K562 (cell line): ENCODE data around the gene TM2D3. TPM values are rescaled to one million over a fixed set of nuclear protein-coding genes. Genes with fewer than 3 reads are reported as not detected.
A peak's percentile ranks its signal among the peaks of the same experiment; 100 is the strongest.

Experiments
- BRF2 ChIP-seq: IDR thresholded peaks from 3 replicates; pipeline ENCODE4 v1.6.1; 2011; ENCODE audit warnings: borderline replicate concordance, mild to moderate bottlenecking; ENCODE audit not compliant: insufficient read length, insufficient read depth
- CEBPB ChIP-seq: fragments of 450-650 bp; IDR thresholded peaks from 2 replicates; pipeline ENCODE4 v1.6.1; 2016; ENCODE audit warnings: missing genetic modification characterization, missing compliant biosample characterization
- FOSL1 ChIP-seq: fragments of 200-800 bp; sonication (Bioruptor generic); conservative IDR thresholded peaks from 2 replicates; pipeline ENCODE4 v1.6.1; 2016; ENCODE audit warnings: missing genetic modification characterization, missing compliant biosample characterization
- HNRNPL ChIP-seq: fragments of 200-400 bp; formaldehyde crosslinking; IDR thresholded peaks from 2 replicates; pipeline ENCODE4 v1.6.1; 2017; ENCODE audit warnings: low read depth, mild to moderate bottlenecking, low read length
- JUND ChIP-seq, 2 experiments: IDR thresholded peaks; 2 replicates in 1 of 2; 3 replicates in 1 of 2; pipeline ENCODE4 v1.6.1; 2011; ENCODE audit warnings: borderline replicate concordance in 2 of 2, low read depth in 2 of 2, low read length in 2 of 2, improper control_type of control experiment in 1 of 2, missing biosample characterization in 1 of 2, missing genetic modification characterization in 1 of 2, missing genetic modification reagents in 1 of 2
- KDM5B ChIP-seq: fragments of 200-600 bp; sonication (generic); IDR thresholded peaks from 2 replicates; pipeline ENCODE4 v1.6.1; 2012; ENCODE audit warnings: low read depth, mild to moderate bottlenecking, moderate library complexity, low read length, control low read depth, inconsistent platforms; ENCODE audit not compliant: insufficient replicate concordance
- MCM3 ChIP-seq: fragments of 450-650 bp; IDR thresholded peaks from 2 replicates; pipeline ENCODE4 v1.6.1; 2016
- NBN ChIP-seq: fragments of 450-650 bp; IDR thresholded peaks from 2 replicates; pipeline ENCODE4 v1.6.1; 2016; ENCODE audit warnings: low read depth, mild to moderate bottlenecking
- NKRF ChIP-seq: fragments of 450-650 bp; IDR thresholded peaks from 2 replicates; pipeline ENCODE4 v1.6.1; 2016; ENCODE audit warnings: borderline replicate concordance
- NR2C1 ChIP-seq, 2 experiments: fragments of 450-650 bp; IDR thresholded peaks; 2 replicates each; pipeline ENCODE4 v1.6.1; 2017; ENCODE audit warnings: mild to moderate bottlenecking in 2 of 2, antibody characterized with exemption in 1 of 2, inconsistent platforms in 1 of 2, missing compliant biosample characterization in 1 of 2, missing genetic modification characterization in 1 of 2
- PRDM10 ChIP-seq: fragments of 450-650 bp; IDR thresholded peaks from 2 replicates; pipeline ENCODE4 v1.6.1; 2018; ENCODE audit not compliant: partially characterized antibody
- RB1 ChIP-seq: fragments of 450-650 bp; IDR thresholded peaks from 2 replicates; pipeline ENCODE4 v1.6.1; 2017; ENCODE audit warnings: low read depth, mild to moderate bottlenecking
- RCOR1 ChIP-seq, 2 experiments: IDR thresholded peaks; 2 replicates each; pipeline ENCODE4 v1.6.1; 2012; ENCODE audit warnings: low read depth in 2 of 2, low read length in 2 of 2, borderline replicate concordance in 1 of 2, improper control_type of control experiment in 1 of 2
- SMAD2 ChIP-seq: fragments of 150-350 bp; IDR thresholded peaks from 2 replicates; pipeline ENCODE4 v1.6.1; 2014; ENCODE audit warnings: low read depth, mild to moderate bottlenecking, low read length
- TEAD2 ChIP-seq: fragments of 450-650 bp; IDR thresholded peaks from 2 replicates; pipeline ENCODE4 v1.6.1; 2016; ENCODE audit warnings: missing genetic modification characterization, control low read depth, missing compliant biosample characterization
- XRCC3 ChIP-seq: fragments of 450-650 bp; IDR thresholded peaks from 2 replicates; pipeline ENCODE4 v1.6.1; 2017; ENCODE audit warnings: mild to moderate bottlenecking, moderate library complexity
- ZBTB17 ChIP-seq: fragments of 450-650 bp; formaldehyde crosslinking; IDR thresholded peaks from 2 replicates; pipeline ENCODE4 v1.4.0; 2020; ENCODE audit warnings: mild to moderate bottlenecking
- ZNF23 ChIP-seq: fragments of 250-450 bp; sonication (Bioruptor Pico); IDR thresholded peaks from 2 replicates; pipeline ENCODE4 v1.4.0; 2020; ENCODE audit warnings: mild to moderate bottlenecking
- polyA plus RNA-seq, 8 experiments: library from polyadenylated mRNA; depleted of rRNA in 4 of 8; stranded (reverse) in 5 of 8; unstranded in 3 of 8; fragments of >200 nt; fragmentation: Nextera tagmentation in 2 of 8; fragmentation: Illumina TruSeq in 1 of 8; extraction: Ambion mirVana in 2 of 8; extraction: Trizol in 1 of 8; gene quantifications; 2 replicates each; pipeline versions ENCODE4 v1.2.1 to v1.2.3, GENCODE V29; 2011 to 2014; ENCODE audit warnings: inconsistent platforms in 1 of 8, missing spikeins in 1 of 8
- total RNA-seq, 7 experiments: library from RNA; depleted of rRNA in 6 of 7; stranded (reverse); fragments of >200 nt in 6 of 7; fragmentation: Illumina TruSeq in 2 of 7; extraction: Trizol in 2 of 7; gene quantifications; 2 replicates each; pipeline versions ENCODE4 v1.2.1 to v1.2.3, GENCODE V29; 2011 to 2021; ENCODE audit warnings: low replicate concordance in 1 of 7
- TF ChIP-seq, protein P1 (sequence below): fragments of 450-650 bp; IDR thresholded peaks from 2 replicates; pipeline ENCODE4 v1.6.1; 2018; ENCODE audit warnings: mild to moderate bottlenecking, low read depth; ENCODE audit not compliant: partially characterized antibody

Gene TM2D3
- total and polyA plus RNA-seq, 9 of the 15 experiments (the other 6 are each of a cell fraction or from before 2014, with no cell fraction given): 16.5 to 67.9 (median 31.3) TPM

- peak; percentile 57 for TF ChIP-seq FOSL1 (tag)
- TF ChIP-seq RCOR1 (IDR thresholded peaks at IDR 0.05; ENCODE audit: borderline replicate concordance in 1 of 2, low read depth in 2 of 2, low read length in 2 of 2): peak in 1 of 2 experiments; percentile 47; a peak in 1 of 4 replicates
- TF ChIP-seq NBN: no peak; the same call in 1 of the 2 replicates
- peak; percentile 14 for TF ChIP-seq PRDM10
- no peak for TF ChIP-seq ZNF23 (CRISPR knock-in tag)
- TF ChIP-seq, protein P1, sequence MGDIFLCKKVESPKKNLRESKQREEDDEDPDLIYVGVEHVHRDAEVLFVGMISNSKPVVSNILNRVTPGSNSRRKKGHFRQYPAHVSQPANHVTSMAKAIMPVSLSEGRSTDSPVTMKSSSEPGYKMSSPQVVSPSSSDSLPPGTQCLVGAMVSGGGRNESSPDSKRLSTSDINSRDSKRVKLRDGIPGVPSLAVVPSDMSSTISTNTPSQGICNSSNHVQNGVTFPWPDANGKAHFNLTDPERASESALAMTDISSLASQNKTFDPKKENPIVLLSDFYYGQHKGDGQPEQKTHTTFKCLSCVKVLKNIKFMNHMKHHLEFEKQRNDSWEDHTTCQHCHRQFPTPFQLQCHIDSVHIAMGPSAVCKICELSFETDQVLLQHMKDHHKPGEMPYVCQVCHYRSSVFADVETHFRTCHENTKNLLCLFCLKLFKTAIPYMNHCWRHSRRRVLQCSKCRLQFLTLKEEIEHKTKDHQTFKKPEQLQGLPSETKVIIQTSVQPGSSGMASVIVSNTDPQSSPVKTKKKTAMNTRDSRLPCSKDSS: no peak
- TF ChIP-seq TEAD2: no peak
- no peak for TF ChIP-seq BRF2
- TF ChIP-seq XRCC3: no peak
- peak; percentile 91 for TF ChIP-seq RB1
- TF ChIP-seq HNRNPL: no peak
- TF ChIP-seq ZBTB17 (CRISPR knock-in tag): peak; percentile 86
- TF ChIP-seq SMAD2: no peak
- no peak; the same call in 1 of the 2 replicates for TF ChIP-seq JUND (IDR thresholded peaks at IDR 0.05; ENCODE audit: borderline replicate concordance, low read depth, low read length)
- no peak; the same call in 2 of the 3 replicates for TF ChIP-seq JUND (tag; IDR thresholded peaks at IDR 0.05; ENCODE audit: borderline replicate concordance, low read depth, low read length)
- peak; percentile 97 for TF ChIP-seq NR2C1 (IDR thresholded peaks at IDR 0.05)
- TF ChIP-seq NR2C1 (tag; IDR thresholded peaks at IDR 0.05): peak; percentile 98
- TF ChIP-seq NKRF: peak; percentile 56; the same call in 1 of the 2 replicates
- TF ChIP-seq CEBPB (tag): no peak
- peak; percentile 96 for TF ChIP-seq KDM5B
- TF ChIP-seq MCM3: no peak
Observed at GRCh38 chr15:101652098-101652785, at the start of gene TM2D3 (continued).
